OCI-LY1 (cell line): ENCODE data around the gene RHBDL1.

Source experiments
- H2AFZ ChIP-seq: fragments of 200-600 bp; sonication (generic), shearing (Covaris generic); 2 replicates; pipeline ENCODE4 v1.6.0; 2014; ENCODE audit warnings: antibody characterized with exemption, mild to moderate bottlenecking, low read length
- H3F3A ChIP-seq: fragments of 200-600 bp; sonication (generic), shearing (Covaris generic); 2 replicates; pipeline ENCODE4 v1.6.0; 2014; ENCODE audit warnings: mild to moderate bottlenecking, antibody characterized with exemption, low read length, moderate library complexity; ENCODE audit not compliant: insufficient read depth
- H3K27ac ChIP-seq: fragments of 200-600 bp; sonication (generic); 2 replicates; pipeline ENCODE4 v1.5.1; 2014; ENCODE audit warnings: low read length, mixed run types, mild to moderate bottlenecking, low read depth; ENCODE audit not compliant: poor library complexity, severe bottlenecking
- H3K27me3 ChIP-seq: fragments of 200-600 bp; sonication (generic); 2 replicates; pipeline ENCODE4 v1.6.0; 2014; ENCODE audit warnings: antibody characterized with exemption, mild to moderate bottlenecking, low read length, moderate library complexity; ENCODE audit not compliant: insufficient read depth
- H3K36me3 ChIP-seq: fragments of 200-600 bp; sonication (generic); 2 replicates; pipeline ENCODE4 v1.6.1; 2014; ENCODE audit warnings: mild to moderate bottlenecking, antibody characterized with exemption, low read length, moderate library complexity, mixed read lengths; ENCODE audit not compliant: insufficient read depth
- H3K4me1 ChIP-seq: fragments of 200-600 bp; sonication (generic); 2 replicates; pipeline ENCODE4 v1.5.1; 2014; ENCODE audit warnings: mild to moderate bottlenecking, low read length, moderate library complexity; ENCODE audit not compliant: insufficient read depth, severe bottlenecking
- H3K4me2 ChIP-seq: fragments of 200-600 bp; sonication (generic), shearing (Covaris generic); 2 replicates; pipeline ENCODE4 v1.6.1; 2014; ENCODE audit warnings: low read length
- H3K4me3 ChIP-seq: fragments of 200-600 bp; sonication (generic); 2 replicates; pipeline ENCODE4 v1.5.1; 2014; ENCODE audit warnings: low read length, low read depth, mild to moderate bottlenecking, mixed read lengths; ENCODE audit not compliant: poor library complexity, severe bottlenecking
- H3K79me2 ChIP-seq: fragments of 200-600 bp; shearing (Covaris generic); 2 replicates; pipeline ENCODE4 v1.6.1; 2016; ENCODE audit warnings: mixed run types, low read length, mixed read lengths; ENCODE audit not compliant: insufficient read depth
- H3K9ac ChIP-seq: fragments of 200-600 bp; sonication (generic), shearing (Covaris generic); 2 replicates; pipeline ENCODE4 v1.6.1; 2014; ENCODE audit warnings: mild to moderate bottlenecking, low read length, mixed read lengths
- H3K9me2 ChIP-seq: fragments of 200-600 bp; sonication (generic), shearing (Covaris generic); 2 replicates; pipeline ENCODE4 v1.6.1; 2014; ENCODE audit warnings: low read depth, mild to moderate bottlenecking, low read length, mixed read lengths
- H3K9me3 ChIP-seq: fragments of 200-600 bp; shearing (Covaris generic); 2 replicates; pipeline ENCODE4 v1.6.1; 2014; ENCODE audit warnings: low read length, mixed read lengths
- H4K20me1 ChIP-seq: fragments of 200-600 bp; sonication (generic), shearing (Covaris generic); 2 replicates; pipeline ENCODE4 v1.6.0; 2016; ENCODE audit warnings: mild to moderate bottlenecking, low read length; ENCODE audit not compliant: insufficient read depth
- EZH2 ChIP-seq: fragments of 200-600 bp; sonication (generic), shearing (Covaris generic); IDR thresholded peaks from 2 replicates; pipeline ENCODE4 v1.8.0; 2017; ENCODE audit warnings: borderline replicate concordance, mixed run types, mild to moderate bottlenecking, antibody characterized with exemption, low read length, moderate library complexity, mixed read lengths
- TF ChIP-seq, protein P1 (sequence below): fragments of 200-600 bp; sonication (generic), shearing (Covaris generic); IDR thresholded peaks from 2 replicates; pipeline ENCODE4 v1.5.1; 2017; ENCODE audit warnings: mild to moderate bottlenecking, antibody characterized with exemption, low read length, moderate library complexity, mixed read lengths

RHBDL1 gene

GRCh38 chr16:703406-703805 lies 27.9 kb downstream of the RHBDL1 start:
- H3K9ac ChIP-seq: no peak overlapping the region
- no peaks in the 10 kb centered on the region for H3K4me1 ChIP-seq
- H3K36me3 ChIP-seq: no peaks in the 10 kb centered on the region
- H3K9me2 ChIP-seq: no peaks in the 10 kb centered on the region
- H4K20me1 ChIP-seq: no peaks in the 10 kb centered on the region
- H3K79me2 ChIP-seq: no peaks in the 10 kb centered on the region
- H3K4me3 ChIP-seq: no peak overlapping the region
- H3F3A ChIP-seq: no peaks in the 10 kb centered on the region
- H3K4me2 ChIP-seq: no peak overlapping the region
- no peak overlapping the region for H3K27ac ChIP-seq
- H3K27me3 ChIP-seq: no peaks in the 10 kb centered on the region
- H3K9me3 ChIP-seq: no peaks in the 10 kb centered on the region
- TF ChIP-seq EZH2: no peak
- TF ChIP-seq, protein P1, sequence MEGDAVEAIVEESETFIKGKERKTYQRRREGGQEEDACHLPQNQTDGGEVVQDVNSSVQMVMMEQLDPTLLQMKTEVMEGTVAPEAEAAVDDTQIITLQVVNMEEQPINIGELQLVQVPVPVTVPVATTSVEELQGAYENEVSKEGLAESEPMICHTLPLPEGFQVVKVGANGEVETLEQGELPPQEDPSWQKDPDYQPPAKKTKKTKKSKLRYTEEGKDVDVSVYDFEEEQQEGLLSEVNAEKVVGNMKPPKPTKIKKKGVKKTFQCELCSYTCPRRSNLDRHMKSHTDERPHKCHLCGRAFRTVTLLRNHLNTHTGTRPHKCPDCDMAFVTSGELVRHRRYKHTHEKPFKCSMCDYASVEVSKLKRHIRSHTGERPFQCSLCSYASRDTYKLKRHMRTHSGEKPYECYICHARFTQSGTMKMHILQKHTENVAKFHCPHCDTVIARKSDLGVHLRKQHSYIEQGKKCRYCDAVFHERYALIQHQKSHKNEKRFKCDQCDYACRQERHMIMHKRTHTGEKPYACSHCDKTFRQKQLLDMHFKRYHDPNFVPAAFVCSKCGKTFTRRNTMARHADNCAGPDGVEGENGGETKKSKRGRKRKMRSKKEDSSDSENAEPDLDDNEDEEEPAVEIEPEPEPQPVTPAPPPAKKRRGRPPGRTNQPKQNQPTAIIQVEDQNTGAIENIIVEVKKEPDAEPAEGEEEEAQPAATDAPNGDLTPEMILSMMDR: no peak
- H2AFZ ChIP-seq: no peak overlapping the region

DNA sequence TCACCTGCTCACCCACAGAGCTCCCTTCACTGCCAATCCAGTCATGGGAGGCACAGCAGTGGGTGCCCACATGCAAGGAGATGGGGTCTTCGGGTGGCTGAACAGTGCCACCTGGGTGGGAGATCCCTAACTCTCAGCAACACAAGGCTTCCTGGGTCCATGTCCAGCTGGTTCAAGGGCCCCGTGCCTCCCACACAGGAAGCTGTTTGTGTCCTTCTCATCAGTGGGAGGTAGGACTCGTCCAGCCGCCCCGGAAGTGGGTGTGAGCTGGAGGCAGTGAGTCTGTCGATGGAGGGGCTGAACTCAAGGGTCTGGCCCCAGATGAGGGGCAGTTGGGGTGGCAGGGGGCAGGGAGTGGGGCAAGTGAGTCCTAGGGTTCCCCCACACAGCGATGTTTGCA lies 28.6 kb downstream of the RHBDL1 start:
- Histone ChIP-seq H3K4me1 (no peaks in the 10 kb centered on the region), H3K9me2 (no peaks in the 10 kb centered on the region), H2AFZ (no peak overlapping the region), H3K9me3 (no peaks in the 10 kb centered on the region), H3K4me2 (no peak overlapping the region), H3K9ac (no peak overlapping the region), H3K36me3 (no peaks in the 10 kb centered on the region), H3K79me2 (no peaks in the 10 kb centered on the region), H3K27ac (no peak overlapping the region), H3K27me3 (0 out of 2 replicates have a peak, but pooled peaks cover 3% of the 10 kb centered on the region), H3F3A (no peaks in the 10 kb centered on the region), H3K4me3 (no peak overlapping the region), H4K20me1 (no peaks in the 10 kb centered on the region)
- TF ChIP-seq EZH2: no peak
- TF ChIP-seq, protein P1: no peak

- no peaks in the 10 kb centered on the region for H4K20me1 ChIP-seq
- H3K9me2 ChIP-seq: no peaks in the 10 kb centered on the region
- H3K27ac ChIP-seq: no peak overlapping the region
- H3K9ac ChIP-seq: no peak overlapping the region
- no peak overlapping the region for H2AFZ ChIP-seq
- H3K36me3 ChIP-seq: no peaks in the 10 kb centered on the region
- TF ChIP-seq, protein P1: no peak
- TF ChIP-seq EZH2: no peak
- H3K4me1 ChIP-seq: no peaks in the 10 kb centered on the region
- H3K4me3 ChIP-seq: no peak overlapping the region
- no peak overlapping the region for H3K4me2 ChIP-seq
- H3K79me2 ChIP-seq: no peaks in the 10 kb centered on the region
- H3K9me3 ChIP-seq: no peaks in the 10 kb centered on the region
- 0 out of 2 replicates have a peak, but pooled peaks cover 3% of the 10 kb centered on the region for H3K27me3 ChIP-seq
- no peaks in the 10 kb centered on the region for H3F3A ChIP-seq
Observed at GRCh38 chr16:704552-705380, 29.3 kb downstream of the RHBDL1 start.
